CD14-positive monocyte (primary cell): ENCODE measurements around the gene PSMA6. TPM values are rescaled to one million over a fixed set of nuclear protein-coding genes. Genes with fewer than 3 reads are reported as not detected.

Experiments
- DNase-seq, 3 donors: peaks; one replicate each; pipeline ENCODE4 v3.0.0-alpha.2; 2011 to 2022
- H2AFZ ChIP-seq: 2 replicates; pipeline ENCODE4 v1.6.0; 2012; ENCODE audit warnings: mild to moderate bottlenecking, low read depth, low read length, inconsistent platforms; ENCODE audit not compliant: insufficient read depth, poor library complexity, severe bottlenecking
- H3K27ac ChIP-seq, 2 donors: 1 replicate in 1 of 2; 2 replicates in 1 of 2; pipeline ENCODE4 v1.5.1; 2012 to 2013; ENCODE audit warnings: low read length in 2 of 2, control low read depth in 1 of 2, inconsistent platforms in 1 of 2, low read depth in 1 of 2, mild to moderate bottlenecking in 1 of 2
- H3K27me3 ChIP-seq, 2 donors: one replicate each; pipeline versions ENCODE4 v1.6.0 to v1.6.1; 2011 to 2013; ENCODE audit warnings: low read length in 2 of 2; ENCODE audit not compliant: control insufficient read depth in 2 of 2, insufficient read depth in 2 of 2
- H3K36me3 ChIP-seq, 2 donors: replicated peaks in 1 of 2; 1 replicate in 1 of 2; 2 replicates in 1 of 2; pipeline versions ENCODE4 v1.5.1 to v1.6.1; 2012 to 2013; ENCODE audit warnings: low read length in 2 of 2, control low read depth in 1 of 2, inconsistent platforms in 1 of 2, mild to moderate bottlenecking in 1 of 2; ENCODE audit not compliant: insufficient read depth in 2 of 2, control insufficient read depth in 1 of 2
- H3K4me1 ChIP-seq, 2 donors: 1 replicate in 1 of 2; 2 replicates in 1 of 2; pipeline versions ENCODE4 v1.5.1 to v1.6.1; 2012 to 2013; ENCODE audit warnings: low read length in 2 of 2, control low read depth in 1 of 2, inconsistent platforms in 1 of 2, mild to moderate bottlenecking in 1 of 2, moderate library complexity in 1 of 2; ENCODE audit not compliant: insufficient read depth in 2 of 2, control insufficient read depth in 1 of 2
- H3K4me2 ChIP-seq: replicated peaks from 2 replicates; pipeline ENCODE3; 2012; ENCODE audit warnings: low read length, moderate library complexity, mild to moderate bottlenecking; ENCODE audit not compliant: poor library complexity, severe bottlenecking; ENCODE audit errors: extremely low read depth
- H3K4me3 ChIP-seq, 3 experiments: fragments of 200-600 bp in 1 of 3; sonication (generic) in 1 of 3; replicated peaks in 1 of 3; 1 replicate in 2 of 3; 2 replicates in 1 of 3; pipeline ENCODE4 v1.5.1; 2011 to 2013; ENCODE audit warnings: low read length in 3 of 3, mild to moderate bottlenecking in 3 of 3, control low read depth in 2 of 3, low read depth in 2 of 3, inconsistent platforms in 1 of 3, moderate library complexity in 1 of 3
- H3K79me2 ChIP-seq: 2 replicates; pipeline ENCODE4 v1.6.0; 2012; ENCODE audit warnings: mild to moderate bottlenecking, control low read depth, inconsistent platforms, low read length, moderate library complexity; ENCODE audit not compliant: insufficient read depth
- H3K9ac ChIP-seq: 2 replicates; pipeline ENCODE4 v1.6.0; 2017; ENCODE audit warnings: low read length, mild to moderate bottlenecking; ENCODE audit not compliant: insufficient read depth, poor library complexity, severe bottlenecking
- H3K9me3 ChIP-seq, 2 donors: replicated peaks in 1 of 2; 1 replicate in 1 of 2; 2 replicates in 1 of 2; pipeline versions ENCODE4 v1.5.1 to v1.6.1; 2012 to 2013; ENCODE audit warnings: low read length in 2 of 2, control low read depth in 1 of 2; ENCODE audit not compliant: control insufficient read depth in 1 of 2, insufficient read depth in 1 of 2
- H4K20me1 ChIP-seq: 2 replicates; pipeline ENCODE4 v1.6.0; 2012; ENCODE audit warnings: mild to moderate bottlenecking, low read length, control low read depth, moderate library complexity; ENCODE audit not compliant: insufficient read depth
- H3K27ac Mint-ChIP-seq, 7 donors: one replicate each; pipeline ENCODE4 v1.8.0; 2020; ENCODE audit warnings: mild to moderate bottlenecking in 7 of 7, mixed read lengths in 7 of 7, moderate library complexity in 6 of 7, inconsistent platforms in 2 of 7
- H3K27me3 Mint-ChIP-seq, 3 donors: one replicate each; pipeline ENCODE4 v1.8.0; 2021 to 2022; ENCODE audit warnings: low read depth in 3 of 3, mild to moderate bottlenecking in 3 of 3, mixed read lengths in 3 of 3, moderate library complexity in 3 of 3, inconsistent platforms in 1 of 3
- H3K36me3 Mint-ChIP-seq, 2 donors: one replicate each; pipeline ENCODE4 v1.8.0; 2020; ENCODE audit warnings: mixed read lengths in 2 of 2, inconsistent platforms in 1 of 2, mild to moderate bottlenecking in 1 of 2
- H3K4me1 Mint-ChIP-seq: one replicate; pipeline ENCODE4 v1.8.0; 2020; ENCODE audit warnings: mild to moderate bottlenecking, mixed read lengths
- H3K4me3 Mint-ChIP-seq, 2 donors: one replicate each; pipeline ENCODE4 v1.8.0; 2020; ENCODE audit warnings: mild to moderate bottlenecking in 2 of 2, mixed read lengths in 2 of 2, moderate library complexity in 1 of 2
- H3K9me3 Mint-ChIP-seq, 7 donors: one replicate each; pipeline ENCODE4 v1.8.0; 2020 to 2022; ENCODE audit warnings: mixed read lengths in 7 of 7, mild to moderate bottlenecking in 6 of 7, moderate library complexity in 6 of 7, inconsistent platforms in 2 of 7
- WGBS: methylation state at CpG from one replicate; pipeline ENCODE4 v1.1.5; 2013; ENCODE audit warnings: missing lambda C conversion rate; ENCODE audit not compliant: insufficient coverage; 5-methylcytosine and 5-hydroxymethylcytosine counted together
- intact Hi-C, 2 donors: fragments of 100-400 bp; cut with micrococcal nuclease; formaldehyde crosslinking; loops; one replicate each; pipeline versions ENCODE4 v1.15.0 to v1.15.1; 2023
- polyA plus RNA-seq, 3 donors: library from polyadenylated mRNA; depleted of rRNA in 1 of 3; unstranded in 2 of 3; stranded (reverse) in 1 of 3; fragments of 300-500 nt in 2 of 3; fragments of >200 nt in 1 of 3; fragmentation: Illumina TruSeq in 2 of 3; gene quantifications; 1 replicate in 2 of 3; 2 replicates in 1 of 3; pipeline ENCODE4 v1.2.3, GENCODE V29; 2012 to 2021
- TF ChIP-seq, protein P1 (sequence below): fragments of 200-600 bp; IDR thresholded peaks from one replicate; pipeline ENCODE4 v1.8.0; 2022; ENCODE audit warnings: antibody characterized with exemption, mild to moderate bottlenecking

The PSMA6 gene
- polyA plus RNA-seq, 3 donors = 144 to 572 (median 480) TPM

DNA sequence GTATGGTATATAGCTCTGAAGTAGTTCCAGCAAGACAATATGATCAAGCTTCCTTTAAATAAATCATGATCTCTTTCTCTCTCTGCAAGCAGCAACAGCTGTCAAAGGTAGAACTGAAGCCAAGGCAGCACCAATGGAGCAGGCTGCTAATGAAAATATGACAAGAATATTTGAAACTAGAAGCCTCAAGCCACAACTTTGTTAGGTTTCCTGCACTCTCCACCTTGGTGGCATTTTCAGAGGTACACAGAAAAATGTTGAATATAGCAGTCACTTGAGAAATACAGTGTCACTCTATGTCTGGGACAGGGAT is 43.8 kb upstream of the PSMA6 start:
- no peak for DNase-seq
- Mint-ChIP-seq H3K9me3 (no peaks in the 10 kb centered on the region), H3K36me3 (peaks cover 12 to 13% of the 10 kb centered on the region in 2 donors), H3K4me3 (no peak overlapping the region), H3K27me3 (peaks cover 0 to 2% (median 1%) of the 10 kb centered on the region in 3 donors), H3K27ac (no peak overlapping the region), H3K4me1 (peaks cover 7% of the 10 kb centered on the region)
- Histone ChIP-seq H3K27ac (no peak overlapping the region), H3K4me3 (no peak overlapping the region), H3K36me3 (no peaks in the 10 kb centered on the region), H2AFZ (no peak overlapping the region), H3K4me1 (peaks cover 0 to 6% of the 10 kb centered on the region in 2 donors), H3K27me3 (no peaks in the 10 kb centered on the region), H3K4me2 (no peak overlapping the region), H4K20me1 (no peaks in the 10 kb centered on the region), H3K9me3 (no peaks in the 10 kb centered on the region), H3K9ac (no peak overlapping the region), H3K79me2 (no peaks in the 10 kb centered on the region)
- intact Hi-C loops = no loop called here
- TF ChIP-seq, protein P1, sequence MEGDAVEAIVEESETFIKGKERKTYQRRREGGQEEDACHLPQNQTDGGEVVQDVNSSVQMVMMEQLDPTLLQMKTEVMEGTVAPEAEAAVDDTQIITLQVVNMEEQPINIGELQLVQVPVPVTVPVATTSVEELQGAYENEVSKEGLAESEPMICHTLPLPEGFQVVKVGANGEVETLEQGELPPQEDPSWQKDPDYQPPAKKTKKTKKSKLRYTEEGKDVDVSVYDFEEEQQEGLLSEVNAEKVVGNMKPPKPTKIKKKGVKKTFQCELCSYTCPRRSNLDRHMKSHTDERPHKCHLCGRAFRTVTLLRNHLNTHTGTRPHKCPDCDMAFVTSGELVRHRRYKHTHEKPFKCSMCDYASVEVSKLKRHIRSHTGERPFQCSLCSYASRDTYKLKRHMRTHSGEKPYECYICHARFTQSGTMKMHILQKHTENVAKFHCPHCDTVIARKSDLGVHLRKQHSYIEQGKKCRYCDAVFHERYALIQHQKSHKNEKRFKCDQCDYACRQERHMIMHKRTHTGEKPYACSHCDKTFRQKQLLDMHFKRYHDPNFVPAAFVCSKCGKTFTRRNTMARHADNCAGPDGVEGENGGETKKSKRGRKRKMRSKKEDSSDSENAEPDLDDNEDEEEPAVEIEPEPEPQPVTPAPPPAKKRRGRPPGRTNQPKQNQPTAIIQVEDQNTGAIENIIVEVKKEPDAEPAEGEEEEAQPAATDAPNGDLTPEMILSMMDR = no peak

DNA sequence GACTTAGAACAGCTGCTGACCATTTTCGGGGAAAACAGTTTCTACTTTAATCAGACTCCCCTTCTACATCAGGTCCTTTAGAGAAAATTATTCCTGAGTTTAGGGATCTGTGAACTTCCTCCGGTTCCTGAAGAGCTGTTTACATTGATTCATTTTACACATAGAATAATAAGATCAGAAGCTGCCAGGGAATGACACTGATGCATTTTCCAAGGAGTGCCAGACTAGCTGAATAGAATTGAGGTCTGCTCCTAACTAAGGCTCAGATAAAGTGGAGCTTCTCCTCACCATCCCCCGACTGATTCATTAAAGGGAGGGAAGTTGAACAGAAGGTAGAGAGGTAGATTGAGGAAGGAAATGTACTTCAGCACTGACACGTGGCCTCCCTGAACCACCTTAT is 41.9 kb upstream of the PSMA6 start:
- intact Hi-C loops = no loop called here
- WGBS = no CpG with 5 or more reads among the region's 4 CpGs
- H3K27ac ChIP-seq = no peak overlapping the region

More for the DNA sequence above, 41.9 kb upstream of the PSMA6 start:
- Histone ChIP-seq H3K36me3 (no peaks in the 10 kb centered on the region), H3K27me3 (no peaks in the 10 kb centered on the region), H3K4me3 (no peak overlapping the region), H3K4me1 (peaks cover 0 to 6% of the 10 kb centered on the region in 2 donors), H3K9ac (no peak overlapping the region), H4K20me1 (no peaks in the 10 kb centered on the region), H3K79me2 (no peaks in the 10 kb centered on the region), H3K9me3 (no peaks in the 10 kb centered on the region), H3K4me2 (no peak overlapping the region), H2AFZ (no peak overlapping the region)
- no peak overlapping the region for H3K4me3 Mint-ChIP-seq
- peaks cover 14% of the 10 kb centered on the region for H3K4me1 Mint-ChIP-seq
- no peaks in the 10 kb centered on the region for H3K9me3 Mint-ChIP-seq
- H3K27me3 Mint-ChIP-seq = peaks cover 0 to 2% (median 1%) of the 10 kb centered on the region in 3 donors
- no peak overlapping the region for H3K27ac Mint-ChIP-seq
- TF ChIP-seq, protein P1 = no peak
- H3K36me3 Mint-ChIP-seq = peaks cover 13 to 19% of the 10 kb centered on the region in 2 donors
- no peak for DNase-seq
